GM13977 (cell line): ENCODE results near the gene RYR1.

Experiments
- DNase-seq: peaks from one replicate; pipeline ENCODE4 v3.0.0; 2012; ENCODE audit warnings: low spot score
- in situ Hi-C: fragments of 300-500 bp; cut with MboI; formaldehyde crosslinking; loops from one replicate; pipeline ENCODE4 v1.12.0; 2022; ENCODE audit warnings: low sequenced_read_pairs, low pct_unique_long_range_greater_than_20kb, mixed read lengths, inconsistent platforms; ENCODE audit not compliant: unreplicated experiment
- TF ChIP-seq, protein P1 (sequence below): IDR thresholded peaks from 2 replicates; pipeline ENCODE4 v1.5.1; 2012; ENCODE audit warnings: mild to moderate bottlenecking, control low read depth; ENCODE audit not compliant: insufficient read depth; ENCODE audit errors: extremely low read depth, missing control alignments

The RYR1 gene

DNA sequence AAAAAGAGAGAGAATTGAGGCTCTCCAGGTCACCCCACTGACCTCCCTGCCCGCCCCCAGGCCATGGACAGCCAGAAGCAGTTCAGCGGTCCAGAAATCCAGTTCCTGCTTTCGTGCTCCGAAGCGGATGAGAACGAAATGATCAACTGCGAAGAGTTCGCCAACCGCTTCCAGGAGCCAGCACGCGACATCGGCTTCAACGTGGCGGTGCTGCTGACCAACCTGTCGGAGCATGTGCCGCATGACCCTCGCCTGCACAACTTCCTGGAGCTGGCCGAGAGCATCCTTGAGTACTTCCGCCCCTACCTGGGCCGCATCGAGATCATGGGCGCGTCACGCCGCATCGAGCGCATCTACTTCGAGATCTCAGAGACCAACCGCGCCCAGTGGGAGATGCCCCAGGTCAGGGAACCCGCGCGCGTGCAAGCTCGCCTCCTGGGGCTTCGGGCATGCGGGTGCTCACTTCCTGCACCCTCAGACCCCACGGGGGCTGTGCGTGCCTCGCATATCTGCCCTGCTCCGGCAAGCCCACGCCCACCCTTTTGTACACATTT lies 127.6 kb downstream of the RYR1 start:
- in situ Hi-C loops = no loop called here
- DNase-seq = no peak
- TF ChIP-seq, protein P1, sequence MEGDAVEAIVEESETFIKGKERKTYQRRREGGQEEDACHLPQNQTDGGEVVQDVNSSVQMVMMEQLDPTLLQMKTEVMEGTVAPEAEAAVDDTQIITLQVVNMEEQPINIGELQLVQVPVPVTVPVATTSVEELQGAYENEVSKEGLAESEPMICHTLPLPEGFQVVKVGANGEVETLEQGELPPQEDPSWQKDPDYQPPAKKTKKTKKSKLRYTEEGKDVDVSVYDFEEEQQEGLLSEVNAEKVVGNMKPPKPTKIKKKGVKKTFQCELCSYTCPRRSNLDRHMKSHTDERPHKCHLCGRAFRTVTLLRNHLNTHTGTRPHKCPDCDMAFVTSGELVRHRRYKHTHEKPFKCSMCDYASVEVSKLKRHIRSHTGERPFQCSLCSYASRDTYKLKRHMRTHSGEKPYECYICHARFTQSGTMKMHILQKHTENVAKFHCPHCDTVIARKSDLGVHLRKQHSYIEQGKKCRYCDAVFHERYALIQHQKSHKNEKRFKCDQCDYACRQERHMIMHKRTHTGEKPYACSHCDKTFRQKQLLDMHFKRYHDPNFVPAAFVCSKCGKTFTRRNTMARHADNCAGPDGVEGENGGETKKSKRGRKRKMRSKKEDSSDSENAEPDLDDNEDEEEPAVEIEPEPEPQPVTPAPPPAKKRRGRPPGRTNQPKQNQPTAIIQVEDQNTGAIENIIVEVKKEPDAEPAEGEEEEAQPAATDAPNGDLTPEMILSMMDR = no peak

DNA sequence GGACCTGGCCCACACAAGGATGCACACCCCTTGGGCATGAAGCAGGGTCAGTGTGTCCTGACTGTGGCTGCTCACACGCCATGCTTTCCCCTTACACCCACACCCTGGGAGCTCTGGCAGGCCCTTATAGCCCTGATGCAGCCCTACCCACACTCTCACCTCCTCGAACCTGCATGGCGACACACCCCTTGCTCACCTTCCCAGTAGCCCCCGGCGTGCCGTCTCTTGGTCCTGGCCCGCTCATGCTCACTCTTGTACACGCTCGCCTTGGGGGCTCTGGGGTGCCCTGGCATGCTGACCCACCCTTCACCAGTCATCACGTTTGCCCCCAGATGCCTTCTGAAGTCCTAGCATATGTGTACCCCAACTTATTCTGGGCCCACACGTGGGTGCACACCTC lies 128.2 kb downstream of the RYR1 start:
- TF ChIP-seq, protein P1 = no peak
- in situ Hi-C loops = no loop called here
- no peak for DNase-seq

DNA sequence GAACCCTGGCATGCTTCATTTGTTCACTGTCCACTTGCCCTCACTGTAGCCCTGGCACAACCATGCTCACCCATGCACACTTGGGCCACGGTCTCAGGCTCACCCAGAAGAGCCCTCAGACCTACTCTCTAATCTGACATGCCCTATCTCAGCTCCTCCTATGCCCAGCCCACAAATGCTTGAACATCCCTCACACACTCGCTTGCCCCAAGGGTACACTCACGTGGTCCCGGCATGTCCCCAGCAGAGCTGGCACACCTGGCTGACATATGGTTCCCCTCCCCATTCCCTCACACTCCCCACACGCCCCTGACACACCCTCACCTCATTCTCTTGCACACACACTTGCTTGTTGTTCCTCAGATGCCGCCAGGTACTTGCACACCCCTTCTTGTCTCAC lies 128.6 kb downstream of the RYR1 start:
- DNase-seq = no peak
- TF ChIP-seq, protein P1 = no peak
- in situ Hi-C loops = no loop called here

DNA sequence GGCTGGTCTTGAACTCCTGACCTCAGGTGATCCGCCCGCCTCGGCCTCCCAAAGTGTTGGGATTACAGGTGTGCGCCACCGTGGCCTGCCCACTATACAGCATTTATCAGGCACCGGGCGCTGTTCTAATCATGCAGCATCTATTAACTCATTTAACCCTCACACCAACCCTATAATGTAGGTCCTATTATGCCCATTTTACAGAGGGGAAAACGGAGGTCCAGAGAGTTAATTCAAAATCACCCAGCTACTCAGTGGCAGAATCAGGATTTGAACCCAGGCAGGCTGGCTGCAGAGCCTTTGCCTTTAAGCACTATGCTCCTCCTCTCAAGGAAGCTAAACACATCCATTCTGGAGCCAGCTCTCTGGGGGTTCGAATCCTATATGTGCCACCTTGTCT lies 130.0 kb downstream of the RYR1 start:
- TF ChIP-seq, protein P1 = no peak
- in situ Hi-C loops = no loop called here
- DNase-seq = no peak

DNA sequence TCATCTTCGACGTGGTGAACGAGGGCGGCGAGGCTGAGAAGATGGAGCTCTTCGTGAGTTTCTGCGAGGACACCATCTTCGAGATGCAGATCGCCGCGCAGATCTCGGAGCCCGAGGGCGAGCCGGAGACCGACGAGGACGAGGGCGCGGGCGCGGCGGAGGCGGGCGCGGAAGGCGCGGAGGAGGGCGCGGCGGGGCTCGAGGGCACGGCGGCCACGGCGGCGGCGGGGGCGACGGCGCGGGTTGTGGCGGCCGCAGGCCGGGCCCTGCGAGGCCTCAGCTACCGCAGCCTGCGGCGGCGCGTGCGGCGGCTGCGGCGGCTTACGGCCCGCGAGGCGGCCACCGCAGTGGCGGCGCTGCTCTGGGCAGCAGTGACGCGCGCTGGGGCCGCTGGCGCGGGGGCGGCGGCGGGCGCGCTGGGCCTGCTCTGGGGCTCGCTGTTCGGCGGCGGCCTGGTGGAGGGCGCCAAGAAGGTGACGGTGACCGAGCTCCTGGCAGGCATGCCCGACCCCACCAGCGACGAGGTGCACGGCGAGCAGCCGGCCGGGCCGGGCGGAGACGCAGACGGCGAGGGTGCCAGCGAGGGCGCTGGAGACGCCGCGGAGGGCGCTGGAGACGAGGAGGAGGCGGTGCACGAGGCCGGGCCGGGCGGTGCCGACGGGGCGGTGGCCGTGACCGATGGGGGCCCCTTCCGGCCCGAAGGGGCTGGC lies 131.6 kb downstream of the RYR1 start:
- no peak for DNase-seq
- in situ Hi-C loops = no loop called here
- TF ChIP-seq, protein P1 = no peak

DNA sequence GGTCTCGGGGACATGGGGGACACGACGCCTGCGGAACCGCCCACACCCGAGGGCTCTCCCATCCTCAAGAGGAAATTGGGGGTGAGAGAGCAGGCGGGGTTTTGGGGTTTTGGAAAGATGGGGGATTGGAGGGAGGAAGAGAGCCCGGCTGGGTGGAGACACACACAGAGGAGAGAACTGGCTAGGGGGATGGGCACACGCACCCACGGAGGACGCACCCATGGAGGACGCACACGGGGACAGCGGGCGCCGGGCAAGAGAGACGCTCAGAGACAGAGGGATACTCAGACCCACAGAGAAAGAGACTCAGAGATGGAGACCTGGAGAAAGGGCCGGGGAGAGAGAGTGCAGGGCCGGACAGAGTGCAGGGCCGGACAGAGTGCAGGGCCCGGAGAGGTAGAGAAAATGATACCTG lies 132.2 kb downstream of the RYR1 start:
- TF ChIP-seq, protein P1 = no peak
- no peak for DNase-seq
- in situ Hi-C loops = no loop called here
